Fibroblast of the aortic adventitia (primary cell): ENCODE data around the gene CHL1. TPM values are rescaled to one million over a fixed set of nuclear protein-coding genes. Genes with fewer than 3 reads are reported as not detected.

Experiments
- DNase-seq: peaks from one replicate; pipeline ENCODE4 v3.0.0-alpha.2; 2010; ENCODE audit warnings: low read depth
- H3K4me3 ChIP-seq: 2 replicates; pipeline ENCODE4 v1.5.1; 2011; ENCODE audit warnings: low read depth, mild to moderate bottlenecking, control low read depth, low read length, moderate library complexity
- total RNA-seq: library from RNA; depleted of rRNA; stranded (reverse); fragments of >200 nt; gene quantifications from 2 replicates; pipeline ENCODE4 v1.2.3, GENCODE V29; 2012; ENCODE audit warnings: low replicate concordance
- TF ChIP-seq, protein P1 (sequence below): IDR thresholded peaks from 2 replicates; pipeline ENCODE4 v1.5.1; 2011; ENCODE audit warnings: mild to moderate bottlenecking, low read length, control low read depth, inconsistent platforms; ENCODE audit not compliant: insufficient read depth

CHL1 gene
- total RNA-seq, 1 donor, result 0.63 TPM

DNA sequence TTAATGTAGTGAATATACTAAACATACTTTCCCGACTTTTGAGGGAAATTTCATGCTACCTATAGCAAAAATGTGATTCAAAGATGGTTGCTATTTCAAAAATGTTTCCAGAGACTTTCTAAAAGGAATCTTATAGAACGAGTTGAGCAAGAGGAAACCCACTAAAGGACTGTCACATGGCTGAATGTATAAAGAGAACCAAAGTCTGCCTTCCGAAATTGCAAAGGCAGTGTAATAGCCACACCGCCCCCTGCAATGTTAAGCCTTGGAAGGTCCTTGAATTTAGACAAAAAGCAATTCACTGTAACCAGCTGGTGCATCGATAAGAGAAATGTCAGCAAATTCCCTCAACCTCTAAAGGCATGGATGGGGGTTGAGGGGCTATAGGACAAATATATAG, 142.8 kb downstream of the CHL1 start:
- no peak overlapping the region for H3K4me3 ChIP-seq
- no peak for DNase-seq
- TF ChIP-seq, protein P1, sequence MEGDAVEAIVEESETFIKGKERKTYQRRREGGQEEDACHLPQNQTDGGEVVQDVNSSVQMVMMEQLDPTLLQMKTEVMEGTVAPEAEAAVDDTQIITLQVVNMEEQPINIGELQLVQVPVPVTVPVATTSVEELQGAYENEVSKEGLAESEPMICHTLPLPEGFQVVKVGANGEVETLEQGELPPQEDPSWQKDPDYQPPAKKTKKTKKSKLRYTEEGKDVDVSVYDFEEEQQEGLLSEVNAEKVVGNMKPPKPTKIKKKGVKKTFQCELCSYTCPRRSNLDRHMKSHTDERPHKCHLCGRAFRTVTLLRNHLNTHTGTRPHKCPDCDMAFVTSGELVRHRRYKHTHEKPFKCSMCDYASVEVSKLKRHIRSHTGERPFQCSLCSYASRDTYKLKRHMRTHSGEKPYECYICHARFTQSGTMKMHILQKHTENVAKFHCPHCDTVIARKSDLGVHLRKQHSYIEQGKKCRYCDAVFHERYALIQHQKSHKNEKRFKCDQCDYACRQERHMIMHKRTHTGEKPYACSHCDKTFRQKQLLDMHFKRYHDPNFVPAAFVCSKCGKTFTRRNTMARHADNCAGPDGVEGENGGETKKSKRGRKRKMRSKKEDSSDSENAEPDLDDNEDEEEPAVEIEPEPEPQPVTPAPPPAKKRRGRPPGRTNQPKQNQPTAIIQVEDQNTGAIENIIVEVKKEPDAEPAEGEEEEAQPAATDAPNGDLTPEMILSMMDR, result no peak

DNA sequence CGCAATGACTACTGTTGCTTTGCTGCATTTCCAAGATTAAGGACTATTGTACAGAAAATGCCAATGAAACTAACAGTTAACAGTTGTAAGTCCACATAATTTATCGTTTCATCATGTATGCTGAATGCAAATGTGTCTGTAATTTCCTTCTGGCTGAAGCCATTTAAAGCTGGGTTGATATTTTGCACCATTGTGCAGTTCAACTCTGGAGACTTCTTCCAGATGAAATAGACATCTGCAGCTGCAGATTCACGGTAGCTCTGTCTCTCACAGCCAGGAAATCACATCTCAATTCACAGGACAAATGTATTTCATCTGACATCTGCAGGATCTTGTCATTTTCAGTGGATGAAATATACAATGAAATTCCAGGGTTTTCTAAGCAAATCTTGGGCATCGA, 145.4 kb downstream of the CHL1 start:
- TF ChIP-seq, protein P1, result no peak
- no peak overlapping the region for H3K4me3 ChIP-seq
- no peak for DNase-seq

DNA sequence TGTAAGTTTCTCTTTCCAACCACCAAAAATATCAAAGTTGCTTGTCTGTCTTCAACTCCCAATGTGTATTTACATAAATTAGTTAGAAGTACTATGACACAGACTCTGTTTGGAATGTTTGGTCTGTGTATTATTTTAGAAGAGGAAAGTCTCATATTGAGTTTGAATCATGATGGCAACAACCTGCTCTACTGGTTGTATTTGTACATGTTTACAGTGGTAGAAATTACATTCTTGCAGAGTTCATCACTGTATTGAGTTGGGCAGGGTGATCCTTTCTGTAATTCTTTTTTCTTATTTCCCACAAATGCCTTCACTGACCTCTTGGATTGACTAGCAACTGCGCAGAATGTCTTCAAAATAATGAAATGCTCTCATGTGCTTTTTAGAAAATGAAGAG, 149.6 kb downstream of the CHL1 start:
- H3K4me3 ChIP-seq, result no peak overlapping the region
- TF ChIP-seq, protein P1, result no peak
- DNase-seq, result no peak

DNA sequence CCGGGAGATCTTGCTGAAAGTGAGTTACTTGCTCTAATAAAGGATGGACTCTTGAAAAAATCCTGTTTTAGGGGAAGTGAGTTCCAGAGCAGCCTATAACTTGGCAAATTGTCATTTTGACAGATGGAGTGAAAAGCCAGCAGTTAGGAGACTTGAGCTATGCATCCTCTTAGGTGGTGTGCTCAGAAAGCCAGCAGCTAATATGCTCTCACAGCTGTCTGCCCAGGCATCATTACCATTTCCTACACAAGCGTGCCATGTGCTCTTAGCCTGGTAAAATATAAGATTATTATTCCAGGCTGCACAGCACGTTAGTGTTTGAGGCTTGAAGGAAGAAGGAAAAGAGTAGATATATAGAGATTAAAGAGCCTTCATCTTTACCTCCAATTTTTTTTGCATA, 151.0 kb downstream of the CHL1 start:
- DNase-seq, result no peak
- TF ChIP-seq, protein P1, result no peak
- H3K4me3 ChIP-seq, result no peak overlapping the region

DNA sequence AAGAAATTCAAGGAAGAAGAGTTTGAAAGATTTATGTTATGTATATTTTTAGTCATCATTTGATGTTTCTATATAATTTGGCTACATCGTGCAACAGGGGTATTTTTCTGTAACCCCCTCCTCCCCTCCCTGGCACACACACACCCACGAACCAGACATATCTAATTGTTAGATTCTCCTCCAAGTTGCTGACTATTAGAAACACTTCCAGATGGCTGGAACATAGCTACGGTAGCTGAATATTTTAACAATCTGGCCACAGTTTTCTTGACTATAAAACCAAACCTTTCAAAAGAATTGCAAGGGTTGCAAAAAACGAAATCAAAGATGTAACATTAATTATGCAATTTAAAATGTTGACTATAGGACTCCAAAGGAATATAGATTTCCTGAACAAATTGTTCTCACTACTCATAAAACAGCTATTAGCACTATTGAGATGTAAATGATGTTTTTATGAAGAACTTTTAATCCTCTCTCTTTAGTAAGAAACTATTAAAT, 154.4 kb downstream of the CHL1 start:
- TF ChIP-seq, protein P1, result no peak
- no peak overlapping the region for H3K4me3 ChIP-seq
- DNase-seq, result no peak

DNA sequence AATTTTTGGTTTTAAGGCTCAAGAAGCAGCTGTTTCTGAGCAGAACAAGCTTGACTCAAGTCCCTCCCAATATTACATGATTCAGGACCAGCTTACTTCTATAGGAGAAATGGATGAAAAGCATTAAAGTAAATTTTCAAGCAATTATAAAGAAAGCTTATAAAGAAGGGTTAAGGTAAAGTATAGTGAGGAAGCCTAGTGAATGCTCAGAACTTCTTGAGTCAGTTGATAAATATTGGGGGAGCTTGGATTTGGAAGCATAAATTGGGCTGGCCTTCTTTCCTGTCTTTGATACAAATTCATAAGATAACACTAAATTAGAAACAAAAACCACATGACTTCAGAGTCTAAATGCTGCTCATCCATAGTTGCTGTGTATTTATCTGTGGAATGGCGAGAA, 156.0 kb downstream of the CHL1 start:
- TF ChIP-seq, protein P1, result no peak
- H3K4me3 ChIP-seq, result no peak overlapping the region
- DNase-seq, result no peak

DNA sequence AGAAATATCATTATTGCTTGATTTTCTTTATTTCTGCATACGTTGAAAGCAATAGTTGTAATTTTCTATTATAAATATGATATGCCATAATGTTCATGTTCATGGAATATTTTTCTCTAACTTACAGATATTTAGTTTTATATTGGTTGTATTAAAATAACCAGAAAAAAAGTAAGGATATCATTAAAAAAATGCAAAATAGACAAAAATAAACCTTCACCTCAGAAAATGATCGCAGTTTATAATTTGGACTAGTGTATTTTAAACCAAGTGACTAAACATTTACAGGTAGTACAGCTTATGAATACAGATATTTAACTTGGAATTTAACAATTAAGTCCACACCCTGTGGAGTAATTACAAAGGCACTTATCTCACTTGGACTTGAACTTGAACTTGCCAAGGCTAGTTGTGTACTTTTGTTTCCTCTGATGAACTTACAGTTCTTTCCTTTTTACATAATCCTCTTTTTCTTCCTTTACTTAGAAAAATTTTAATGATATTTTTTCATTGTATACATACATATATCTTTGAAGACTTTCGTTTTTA, 156.7 kb downstream of the CHL1 start:
- TF ChIP-seq, protein P1, result no peak
- no peak overlapping the region for H3K4me3 ChIP-seq
- DNase-seq, result no peak
